ENCODE data around the gene MTRF1L. TPM values are rescaled to one million over a fixed set of nuclear protein-coding genes. Genes with fewer than 3 reads are reported as not detected.
A peak's percentile ranks its signal among the peaks of the same experiment; 100 is the strongest.
"Not testable (repeated sequence)": the region's sequence is repeated elsewhere in the genome, so short reads cannot be mapped to it uniquely, and the experiment has no call there.

The MTRF1L gene
- total RNA-seq, 1 donor from 2014 or later, result 17.6 TPM

DNA sequence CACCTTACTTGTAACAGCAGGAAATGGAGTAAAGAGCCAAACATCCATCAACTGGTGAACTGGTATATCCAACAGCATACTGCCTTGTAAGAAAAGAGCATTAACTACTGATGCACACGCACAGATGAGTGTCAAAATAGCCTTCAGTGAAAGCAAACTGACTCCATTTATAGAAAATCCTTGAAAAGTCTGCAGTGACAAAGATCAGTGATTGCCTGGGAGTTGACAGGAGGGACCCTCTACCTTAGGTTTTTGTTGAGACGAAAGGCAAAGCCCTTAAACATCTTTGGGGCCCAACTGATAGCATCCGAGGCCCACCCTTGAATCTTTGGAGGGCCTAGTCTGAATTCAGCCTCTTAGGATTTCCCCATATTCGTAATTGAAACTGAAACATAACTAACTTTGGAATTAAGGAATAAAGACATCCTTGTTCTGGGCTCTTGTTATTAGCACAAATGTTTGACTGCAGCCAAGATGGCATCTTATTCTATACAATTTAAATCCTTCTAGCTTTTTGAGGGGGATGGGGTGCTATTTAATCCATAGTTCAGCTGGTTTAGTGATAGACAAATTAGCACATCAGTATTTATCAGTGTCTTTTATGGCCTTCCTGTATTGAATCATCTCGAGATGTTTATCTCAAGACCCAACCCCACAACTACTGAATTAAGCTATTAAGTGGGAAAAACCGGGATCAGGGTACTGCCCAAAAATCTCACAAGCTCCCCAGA, 32.7 kb downstream of the MTRF1L start:
- Mint-ChIP-seq H3K27me3 (ENCODE audit: low read depth) (no peaks in the 10 kb centered on the region), H3K9me3 (ENCODE audit: low read depth) (peaks cover 35% of the 10 kb centered on the region), H3K4me1 (ENCODE audit: low read depth) (peaks cover under 1% of the 10 kb centered on the region), H3K36me3 (ENCODE audit: low read depth) (peaks cover 40% of the 10 kb centered on the region), H3K4me3 (ENCODE audit: unreplicated experiment) (no peak overlapping the region), H3K27ac (ENCODE audit: unreplicated experiment) (no peak overlapping the region)
- no peak for DNase-seq (ENCODE audit: low spot score)
- TF ChIP-seq, protein P1, sequence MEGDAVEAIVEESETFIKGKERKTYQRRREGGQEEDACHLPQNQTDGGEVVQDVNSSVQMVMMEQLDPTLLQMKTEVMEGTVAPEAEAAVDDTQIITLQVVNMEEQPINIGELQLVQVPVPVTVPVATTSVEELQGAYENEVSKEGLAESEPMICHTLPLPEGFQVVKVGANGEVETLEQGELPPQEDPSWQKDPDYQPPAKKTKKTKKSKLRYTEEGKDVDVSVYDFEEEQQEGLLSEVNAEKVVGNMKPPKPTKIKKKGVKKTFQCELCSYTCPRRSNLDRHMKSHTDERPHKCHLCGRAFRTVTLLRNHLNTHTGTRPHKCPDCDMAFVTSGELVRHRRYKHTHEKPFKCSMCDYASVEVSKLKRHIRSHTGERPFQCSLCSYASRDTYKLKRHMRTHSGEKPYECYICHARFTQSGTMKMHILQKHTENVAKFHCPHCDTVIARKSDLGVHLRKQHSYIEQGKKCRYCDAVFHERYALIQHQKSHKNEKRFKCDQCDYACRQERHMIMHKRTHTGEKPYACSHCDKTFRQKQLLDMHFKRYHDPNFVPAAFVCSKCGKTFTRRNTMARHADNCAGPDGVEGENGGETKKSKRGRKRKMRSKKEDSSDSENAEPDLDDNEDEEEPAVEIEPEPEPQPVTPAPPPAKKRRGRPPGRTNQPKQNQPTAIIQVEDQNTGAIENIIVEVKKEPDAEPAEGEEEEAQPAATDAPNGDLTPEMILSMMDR (IDR thresholded peaks at IDR 0.05), result no peak

DNA sequence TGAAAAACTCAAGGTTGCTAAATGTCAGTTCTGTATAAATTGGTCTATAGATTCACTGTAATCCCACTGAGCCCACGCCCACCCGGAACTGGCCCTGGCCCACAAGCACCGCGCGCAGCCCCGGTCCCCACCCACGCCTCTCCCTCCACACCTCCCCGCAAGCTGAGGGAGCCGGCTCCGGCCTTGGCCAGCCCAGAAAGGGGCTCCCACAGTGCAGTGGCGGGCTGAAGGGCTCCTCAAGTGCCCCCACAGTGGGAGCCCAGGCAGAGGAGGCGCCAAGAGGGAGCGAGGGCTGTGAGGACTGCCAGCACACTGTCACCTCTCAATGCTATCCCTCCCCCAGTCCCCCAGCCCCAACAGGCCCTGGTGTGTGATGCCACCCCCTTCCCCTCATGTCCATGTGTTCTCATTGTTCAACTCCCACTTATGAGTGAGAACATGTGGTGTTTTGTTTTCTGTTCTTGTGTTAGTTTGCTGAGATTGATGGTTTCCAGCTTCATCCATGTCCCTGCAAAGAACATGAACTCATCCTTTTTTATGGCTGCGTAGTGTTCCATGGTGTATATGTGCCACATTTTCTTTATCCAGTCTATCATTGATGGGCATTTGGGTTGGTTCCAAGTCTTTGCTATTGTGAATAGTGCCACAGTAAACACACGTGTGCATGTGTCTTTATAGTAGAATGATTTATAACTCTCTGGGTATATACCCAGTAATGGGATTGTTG, 36.2 kb downstream of the MTRF1L start:
- H3K4me3 Mint-ChIP-seq (ENCODE audit: unreplicated experiment); H3K27ac Mint-ChIP-seq (ENCODE audit: unreplicated experiment); H3K4me1 Mint-ChIP-seq (ENCODE audit: low read depth): not testable (repeated sequence)
- peak; percentile 62 for DNase-seq (ENCODE audit: low spot score)
- H3K9me3 Mint-ChIP-seq (ENCODE audit: low read depth), result peaks cover 38% of the 10 kb centered on the region
- H3K27me3 Mint-ChIP-seq (ENCODE audit: low read depth), result peaks cover 14% of the 10 kb centered on the region
- H3K36me3 Mint-ChIP-seq (ENCODE audit: low read depth), result peaks cover 29% of the 10 kb centered on the region

DNA sequence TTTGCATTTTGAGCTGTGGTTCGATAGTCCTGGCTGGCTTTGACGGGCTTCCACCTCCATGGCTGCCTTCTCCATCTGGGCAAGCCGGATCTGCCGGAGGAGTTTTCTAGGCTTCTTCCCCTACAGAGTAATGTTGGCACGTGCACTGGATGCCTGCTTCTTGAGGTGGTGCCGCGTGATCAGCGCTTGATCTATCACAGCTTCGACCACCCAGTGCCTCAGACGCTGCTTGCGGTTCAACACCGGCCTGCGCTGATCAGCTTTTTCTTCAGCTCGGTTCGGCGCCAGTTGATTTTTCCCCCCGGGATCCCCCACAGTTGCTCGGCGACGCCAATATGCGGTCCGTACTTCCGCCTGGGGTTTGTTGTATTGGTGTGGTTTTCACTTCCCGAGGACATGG, 43.2 kb downstream of the MTRF1L start:
- no peak for DNase-seq (ENCODE audit: low spot score)
- Mint-ChIP-seq H3K27ac (ENCODE audit: unreplicated experiment) (no peak overlapping the region), H3K9me3 (ENCODE audit: low read depth) (no peaks in the 10 kb centered on the region), H3K4me3 (ENCODE audit: unreplicated experiment) (no peak overlapping the region), H3K4me1 (ENCODE audit: low read depth) (peaks cover 3% of the 10 kb centered on the region), H3K36me3 (ENCODE audit: low read depth) (no peaks in the 10 kb centered on the region), H3K27me3 (ENCODE audit: low read depth) (peaks cover 14% of the 10 kb centered on the region)
- TF ChIP-seq, protein P1 (IDR thresholded peaks at IDR 0.05), result no peak

DNA sequence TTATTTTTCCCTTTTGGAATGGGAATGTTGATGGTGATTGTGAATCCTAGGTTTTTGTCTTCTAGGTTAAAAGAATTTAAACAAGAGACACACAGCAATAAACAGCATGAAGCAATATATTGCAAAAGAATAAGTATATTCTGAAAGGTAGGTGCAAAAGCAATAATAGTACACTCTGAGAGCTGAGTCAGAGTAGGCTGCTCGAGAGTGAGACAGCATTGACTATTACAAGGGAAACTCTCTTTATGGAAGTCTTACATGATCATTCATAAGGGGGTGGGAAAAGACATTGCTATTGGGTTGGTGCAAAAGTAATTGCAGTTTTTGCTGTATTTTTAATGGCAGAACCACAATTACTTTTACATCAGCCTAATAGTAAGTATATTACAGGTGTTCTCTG, 44.7 kb downstream of the MTRF1L start:
- H3K4me1 Mint-ChIP-seq (ENCODE audit: low read depth), result peaks cover 3% of the 10 kb centered on the region
- TF ChIP-seq, protein P1 (IDR thresholded peaks at IDR 0.05), result no peak

DNA sequence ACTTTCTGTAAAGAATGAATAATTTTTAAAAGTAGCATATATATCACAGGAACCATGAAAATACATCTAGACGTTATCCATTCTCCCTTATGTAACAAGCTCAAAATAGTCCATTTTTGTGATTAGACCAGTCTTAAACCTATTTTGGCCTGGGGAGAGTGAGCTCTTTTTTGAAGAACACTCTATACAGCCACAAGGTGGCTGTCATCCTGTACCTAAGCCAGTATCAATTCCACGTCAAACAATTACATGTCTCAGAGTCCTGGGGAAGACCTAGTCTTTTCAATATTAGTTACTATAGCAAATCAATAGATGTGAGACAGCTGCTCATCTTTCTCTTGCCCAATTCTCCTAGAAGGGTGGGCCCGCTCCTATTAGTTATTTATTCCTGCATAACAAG, 48.1 kb downstream of the MTRF1L start:
- H3K36me3 Mint-ChIP-seq (ENCODE audit: low read depth), result no peaks in the 10 kb centered on the region
- TF ChIP-seq, protein P1 (IDR thresholded peaks at IDR 0.05), result peak; percentile 15
- no peaks in the 10 kb centered on the region for H3K9me3 Mint-ChIP-seq (ENCODE audit: low read depth)
- H3K4me1 Mint-ChIP-seq (ENCODE audit: low read depth), result peaks cover 3% of the 10 kb centered on the region
- no peak overlapping the region for H3K27ac Mint-ChIP-seq (ENCODE audit: unreplicated experiment)
- H3K27me3 Mint-ChIP-seq (ENCODE audit: low read depth), result peaks cover 2% of the 10 kb centered on the region
- no peak for DNase-seq (ENCODE audit: low spot score)
- H3K4me3 Mint-ChIP-seq (ENCODE audit: unreplicated experiment), result no peak overlapping the region

More for the DNA sequence above, 44.7 kb downstream of the MTRF1L start:
- H3K27me3 Mint-ChIP-seq (ENCODE audit: low read depth), result peaks cover 12% of the 10 kb centered on the region
- no peaks in the 10 kb centered on the region for H3K36me3 Mint-ChIP-seq (ENCODE audit: low read depth)
- no peak overlapping the region for H3K4me3 Mint-ChIP-seq (ENCODE audit: unreplicated experiment)
- no peak for DNase-seq (ENCODE audit: low spot score)
- H3K9me3 Mint-ChIP-seq (ENCODE audit: low read depth), result no peaks in the 10 kb centered on the region
- H3K27ac Mint-ChIP-seq (ENCODE audit: unreplicated experiment), result no peak overlapping the region
